Ammon's horn (tissue), 1 donor: ENCODE data around the gene CTNND2.
A peak's percentile ranks its signal among the peaks of the same experiment; 100 is the strongest.
"Not testable (repeated sequence)": the region's sequence is repeated elsewhere in the genome, so short reads cannot be mapped to it uniquely, and the experiment has no call there.

Experiments used
- DNase-seq: peaks from one replicate; pipeline ENCODE4 v3.0.0-alpha.2; 2016; ENCODE audit warnings: low spot score

CTNND2 gene

DNA sequence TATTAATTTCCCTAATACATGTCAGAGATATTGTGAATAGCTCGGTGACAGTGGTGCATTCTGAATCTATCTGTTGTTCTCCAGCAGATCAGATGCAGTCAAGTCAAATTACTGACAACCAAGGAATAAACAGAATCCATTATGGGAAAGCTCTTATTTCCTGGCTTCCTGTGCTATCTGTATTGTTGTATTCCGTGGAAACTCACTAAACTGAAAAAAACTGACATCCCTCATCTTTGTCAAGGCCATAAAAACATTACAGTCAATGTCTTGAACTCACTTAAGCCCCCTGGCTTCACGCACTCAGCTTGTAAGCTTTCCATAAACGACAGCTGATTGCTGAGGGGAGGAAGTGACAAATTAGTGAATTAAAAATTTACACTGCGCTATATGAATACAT lies 245.9 kb downstream of the CTNND2 start:
- no peak for DNase-seq

DNA sequence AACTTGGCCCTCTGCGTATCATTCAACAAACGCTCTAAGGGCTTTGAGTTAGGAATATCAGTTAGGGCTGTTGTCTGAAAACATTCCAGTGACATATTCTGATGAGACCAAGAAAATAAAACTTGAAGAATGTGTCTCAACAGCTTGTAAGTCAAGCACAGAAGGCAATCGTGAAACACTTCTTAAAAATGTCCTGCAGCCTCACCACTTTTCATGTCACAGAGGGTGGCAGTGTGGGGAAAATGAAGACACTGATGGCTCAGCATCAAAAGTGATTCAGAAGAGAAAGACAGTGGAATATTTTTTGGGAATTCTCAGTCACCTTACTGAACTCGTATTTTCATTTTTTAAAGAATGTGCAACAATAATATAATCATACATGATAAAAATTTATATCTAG lies 247.3 kb downstream of the CTNND2 start:
- DNase-seq = no peak

DNA sequence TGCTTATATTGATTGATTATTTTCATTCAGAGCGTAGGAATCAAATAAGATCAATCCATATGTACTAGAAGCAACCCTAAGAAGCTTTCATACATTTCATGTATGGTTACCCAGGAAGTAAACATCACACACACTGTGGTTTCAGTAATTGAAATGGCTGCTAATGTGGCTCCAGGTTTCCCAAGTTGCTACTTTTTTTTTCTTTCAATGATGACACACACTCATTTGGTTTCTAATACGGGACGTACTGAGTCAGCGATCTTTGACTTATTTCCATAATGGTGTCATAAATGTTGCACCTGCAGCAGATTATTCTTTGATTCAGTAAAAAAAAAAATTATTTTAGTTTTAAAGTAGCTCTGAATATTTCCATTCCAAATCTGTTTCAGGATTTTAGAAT lies 248.6 kb downstream of the CTNND2 start:
- DNase-seq = no peak

DNA sequence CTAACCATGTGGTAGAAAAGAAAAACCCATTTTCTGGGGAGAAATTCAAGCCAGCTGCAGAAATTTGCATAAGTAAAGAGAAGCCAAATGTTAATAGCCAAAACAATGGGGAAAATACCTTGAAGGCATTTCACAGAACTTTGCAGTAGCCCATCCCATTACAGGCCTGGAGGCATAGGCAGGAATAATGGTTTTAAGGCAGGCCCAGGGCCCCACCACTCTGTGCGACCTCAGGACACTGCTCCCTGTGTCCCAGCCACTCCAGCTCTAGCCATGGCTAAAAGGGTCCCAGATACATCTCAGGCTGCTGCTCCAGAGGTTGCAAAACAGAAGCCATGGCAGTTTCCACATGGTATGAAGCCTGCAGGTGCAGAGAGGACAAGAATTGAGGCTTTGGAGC lies 253.3 kb downstream of the CTNND2 start:
- no peak for DNase-seq

DNA sequence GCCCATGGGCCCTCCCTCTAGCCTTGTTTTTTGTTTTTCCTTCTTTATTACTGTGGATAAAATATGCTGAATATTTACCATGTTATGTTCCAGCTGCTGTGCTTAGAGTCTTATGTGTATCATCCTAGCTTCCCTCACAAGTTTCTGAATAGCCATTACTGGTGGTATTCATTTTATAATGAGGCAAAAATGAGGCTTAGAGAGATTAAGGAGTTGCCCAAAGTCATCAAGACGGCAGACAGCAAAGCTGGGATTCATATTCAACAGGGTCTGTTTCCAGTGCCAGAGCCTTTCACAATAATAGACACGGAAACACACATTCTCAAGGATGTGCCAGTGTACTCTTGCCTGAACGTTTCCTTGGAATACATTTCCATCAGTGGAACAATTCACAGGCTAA lies 258.1 kb downstream of the CTNND2 start:
- no peak for DNase-seq

DNA sequence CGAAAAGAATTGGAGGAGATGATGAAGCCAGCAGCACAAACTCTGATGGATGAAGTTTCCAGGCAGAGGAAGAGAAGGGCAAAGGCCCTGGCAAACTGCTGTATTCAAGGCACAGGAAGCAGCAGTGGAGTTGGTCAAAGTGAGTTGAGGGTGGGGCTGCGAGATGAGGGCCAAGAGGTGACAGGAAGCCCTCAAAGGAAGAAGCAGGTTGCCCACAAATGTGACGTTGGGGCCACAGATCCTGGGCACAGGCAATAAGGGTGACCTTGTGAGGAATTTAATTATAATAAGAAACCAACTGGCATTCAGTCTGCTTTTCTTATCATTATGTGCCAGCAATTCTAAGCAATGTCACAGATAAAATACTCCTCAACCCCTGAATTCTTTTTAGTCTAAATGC lies 261.8 kb downstream of the CTNND2 start:
- DNase-seq = no peak

DNA sequence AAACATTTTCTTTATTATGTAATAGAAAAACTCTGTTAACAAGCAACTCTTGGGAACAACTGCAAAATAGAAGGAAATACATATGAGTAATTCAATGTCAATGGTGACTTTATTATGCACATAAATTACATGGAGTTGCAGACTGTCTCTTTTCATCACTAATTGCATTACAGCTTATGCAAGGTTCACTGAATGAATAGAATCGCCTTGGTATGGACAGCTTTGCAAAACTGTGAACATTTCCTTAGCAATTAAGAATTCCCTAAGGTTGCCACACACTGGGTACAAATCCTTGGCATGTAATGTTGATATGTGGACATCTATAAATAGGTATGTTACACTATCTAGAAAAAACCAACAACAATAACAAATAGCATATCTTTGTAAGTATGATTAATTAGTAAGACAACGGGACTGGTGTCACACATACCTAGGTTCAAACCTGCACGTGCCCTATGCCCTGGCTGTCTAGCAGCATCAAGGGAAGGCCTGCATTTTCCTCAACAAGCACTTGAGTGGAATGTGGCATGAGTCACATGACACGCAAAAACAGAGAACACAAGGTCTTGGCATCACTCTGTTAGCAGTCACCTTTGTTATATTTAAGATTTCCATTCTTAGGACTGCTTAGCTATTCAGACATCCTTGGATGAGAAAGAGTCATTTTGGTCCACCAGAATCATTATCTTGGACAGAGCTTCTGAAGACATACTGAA lies 263.9 kb downstream of the CTNND2 start:
- DNase-seq = no peak

DNA sequence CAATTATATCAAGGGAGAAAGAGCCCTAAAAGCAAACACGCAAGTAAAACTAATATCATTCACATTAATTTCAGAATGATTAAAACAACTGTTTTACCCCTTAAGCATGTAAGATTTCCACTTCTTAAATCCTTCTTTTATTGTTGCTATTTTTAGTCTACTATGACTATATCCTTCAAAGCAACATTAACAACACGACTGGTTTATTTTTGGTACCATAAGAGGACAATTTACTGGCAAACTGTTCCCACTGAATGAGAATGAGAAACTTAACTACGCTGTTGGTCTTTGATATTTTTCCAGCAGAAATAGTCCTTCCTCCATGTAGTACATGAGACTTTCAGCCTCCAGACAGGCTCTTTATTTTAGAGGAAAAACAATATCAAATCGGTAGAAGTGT lies 281.5 kb downstream of the CTNND2 start:
- no peak for DNase-seq

DNA sequence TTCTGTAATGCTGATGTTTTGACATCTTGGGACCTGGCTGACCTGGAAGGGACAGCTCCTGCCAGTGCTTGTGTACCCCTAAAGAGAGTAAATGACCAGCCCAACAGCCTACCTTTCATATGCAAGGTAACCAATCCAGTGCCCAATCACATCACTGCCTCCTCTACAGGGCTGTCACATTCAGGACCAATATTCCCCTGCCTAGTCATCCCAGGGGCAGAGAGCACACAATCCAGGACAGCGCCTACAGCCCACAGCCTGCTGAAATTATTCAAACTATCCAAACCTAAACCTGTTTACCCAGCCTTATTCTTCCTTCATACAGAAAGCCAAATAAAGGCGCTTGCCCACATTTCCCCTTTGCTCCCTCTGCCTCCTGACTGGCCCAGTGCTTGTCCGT lies 284.1 kb downstream of the CTNND2 start:
- no peak for DNase-seq

DNA sequence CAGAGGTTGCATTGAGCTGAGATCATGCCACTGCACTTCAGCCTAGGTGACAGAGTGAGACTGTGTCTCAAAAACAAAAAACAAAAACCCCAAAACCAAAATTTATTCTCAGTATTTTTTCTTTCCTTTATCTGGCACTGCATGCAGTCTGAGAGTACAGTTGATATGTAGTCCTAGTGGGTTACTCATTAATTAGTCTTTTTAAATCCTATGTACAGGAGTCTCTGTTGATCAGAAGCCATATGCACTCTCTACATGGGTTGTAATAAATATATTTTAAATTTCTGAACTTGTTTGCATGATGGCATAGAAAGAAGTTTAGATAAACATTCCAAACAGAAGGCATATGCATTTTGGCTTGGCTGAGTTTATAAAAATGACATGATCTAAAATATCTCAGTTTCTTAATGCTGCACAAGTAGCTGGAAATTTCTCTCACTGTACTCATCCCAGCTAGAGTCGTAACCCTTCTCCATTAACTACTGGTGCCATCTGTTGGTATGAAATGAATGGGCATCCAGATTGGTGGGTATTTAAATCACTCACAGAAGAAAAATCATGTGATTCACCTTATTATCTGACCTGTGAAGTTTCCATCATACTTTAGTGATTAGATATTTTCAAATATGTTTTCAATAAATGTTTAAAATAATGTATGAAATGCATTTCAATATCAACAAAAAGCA lies 284.8 kb downstream of the CTNND2 start:
- peak; percentile 79 for DNase-seq

DNA sequence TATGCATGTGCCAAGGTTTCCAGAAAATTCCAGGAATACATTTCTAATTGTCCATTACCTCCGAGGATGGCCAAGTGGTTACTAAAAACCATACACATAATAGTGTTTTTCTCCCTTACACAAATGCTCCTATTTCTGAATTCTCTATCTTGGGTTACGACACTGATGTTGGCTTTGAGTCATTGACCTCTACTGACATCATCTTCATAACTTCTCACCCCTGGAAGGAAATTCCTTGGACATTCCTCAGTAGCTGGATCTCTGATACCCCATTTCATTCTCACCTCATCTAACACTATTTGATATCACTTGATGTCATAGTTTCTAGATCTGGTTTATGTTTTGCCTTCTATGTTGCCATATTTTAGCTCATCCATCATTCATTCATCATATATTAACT lies 287.2 kb downstream of the CTNND2 start:
- no peak for DNase-seq

DNA sequence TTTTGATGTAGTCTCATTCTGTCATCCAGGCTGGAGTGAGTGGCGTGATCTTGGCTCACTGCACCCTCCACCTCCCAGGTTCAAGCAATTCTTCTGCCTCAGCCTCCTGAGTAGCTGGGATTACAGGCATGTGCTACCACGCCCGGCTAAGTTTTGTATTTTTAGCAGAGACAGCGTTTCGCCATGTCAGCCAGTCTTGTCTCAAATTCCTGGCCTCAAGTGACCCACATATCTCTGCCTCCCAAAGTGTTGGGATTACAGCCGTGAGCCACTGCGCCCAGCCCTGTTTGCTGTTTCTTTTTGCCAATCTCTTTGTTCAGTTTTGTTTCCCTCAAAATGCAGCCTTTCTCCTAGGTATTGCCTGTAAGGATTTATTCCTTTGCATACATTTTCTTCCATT lies 287.6 kb downstream of the CTNND2 start:
- DNase-seq = not testable (repeated sequence)

DNA sequence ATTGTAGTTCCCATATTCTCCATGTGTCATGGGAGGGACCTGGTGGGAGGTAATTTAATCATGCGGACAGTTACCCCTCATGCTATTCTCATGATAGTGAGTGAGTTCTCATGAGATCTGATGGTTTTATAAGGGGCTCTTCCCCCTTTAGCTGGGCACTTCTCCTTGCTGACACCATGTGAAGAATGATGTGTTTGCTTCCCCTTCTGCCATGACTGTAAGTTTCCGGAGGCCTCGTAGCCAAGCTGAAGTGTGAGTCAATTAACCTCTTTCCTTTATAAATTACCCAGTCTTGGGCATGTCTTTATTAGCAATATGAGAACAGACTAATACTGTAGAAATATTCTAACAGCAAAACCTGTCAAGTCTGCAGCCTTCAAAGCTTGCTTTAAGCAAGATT lies 293.2 kb downstream of the CTNND2 start:
- DNase-seq = no peak

DNA sequence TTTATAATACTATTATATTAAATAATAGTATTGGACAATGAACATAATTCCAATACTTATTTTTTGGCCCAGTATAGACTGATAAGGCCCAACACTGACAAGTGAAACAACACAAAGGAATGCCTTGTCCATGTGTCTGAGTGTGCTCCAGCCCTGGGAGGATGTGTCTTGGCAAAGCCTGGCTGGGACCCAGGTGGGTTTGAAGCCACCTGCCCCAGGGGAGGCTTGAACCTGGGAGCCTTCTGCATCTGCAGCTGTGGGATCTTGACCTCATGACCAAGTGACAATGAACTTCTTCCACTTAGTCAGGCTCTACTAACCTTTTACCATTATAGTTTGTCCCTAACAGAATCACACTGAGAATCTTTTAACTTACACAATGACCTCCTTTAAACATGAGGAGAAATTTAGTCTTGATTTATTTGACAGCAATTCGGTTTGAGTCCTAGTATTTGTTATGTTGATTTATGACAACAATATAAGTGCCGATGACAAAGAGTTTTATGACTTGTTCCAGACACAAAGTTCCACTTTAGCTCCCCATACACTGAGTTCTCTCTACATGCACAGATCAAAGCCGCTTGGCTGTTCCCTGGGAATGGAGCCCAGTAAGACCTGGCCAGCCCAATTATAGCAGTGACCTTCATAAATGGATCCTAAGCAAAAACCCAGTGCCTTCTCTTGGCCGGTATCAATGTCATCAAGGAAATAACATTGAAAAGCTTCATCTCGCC lies 294.5 kb downstream of the CTNND2 start:
- DNase-seq = no peak

DNA sequence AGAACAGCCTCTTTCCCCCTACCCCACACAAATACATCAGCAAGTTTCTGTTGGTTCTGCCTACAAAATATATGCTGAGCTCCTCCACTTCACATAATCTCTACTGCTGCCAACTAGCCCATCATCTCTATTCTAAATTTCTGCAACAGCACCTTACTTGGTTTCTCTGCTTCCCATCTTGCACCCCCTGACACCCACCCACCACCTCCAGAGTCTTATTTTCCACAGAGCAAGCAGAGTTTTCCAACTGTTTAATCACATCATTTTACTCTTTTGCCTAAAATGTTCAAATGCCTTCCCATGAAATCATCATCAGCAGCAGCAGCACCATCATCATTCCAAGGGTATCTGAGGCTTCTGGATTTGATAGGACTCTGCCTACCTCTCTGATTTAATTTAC lies 295.7 kb downstream of the CTNND2 start:
- DNase-seq = no peak

DNA sequence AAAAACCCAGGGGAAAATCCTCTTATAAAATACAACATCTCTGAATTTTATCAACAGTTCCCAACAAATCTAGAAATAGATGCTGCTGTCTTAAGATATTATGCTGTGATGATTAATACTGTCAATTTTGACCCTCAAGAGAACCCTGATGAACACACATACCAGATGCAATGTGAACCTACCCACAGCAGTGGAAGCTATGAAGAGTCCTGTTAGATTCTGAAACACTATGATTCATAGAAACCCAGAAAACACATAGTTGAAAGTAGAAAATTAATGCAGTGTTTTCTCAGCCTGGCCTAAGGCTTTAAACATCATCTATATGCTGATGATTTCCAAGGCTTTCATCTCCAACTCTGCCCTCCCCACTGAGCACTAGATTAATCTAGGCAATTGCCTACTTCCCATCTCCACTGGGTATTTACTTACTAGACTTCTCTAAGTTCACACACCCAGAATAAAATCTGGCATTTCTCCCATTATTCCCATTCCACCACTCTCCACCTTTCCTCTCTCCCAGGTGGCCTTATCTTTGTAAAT lies 296.2 kb downstream of the CTNND2 start:
- DNase-seq = no peak

DNA sequence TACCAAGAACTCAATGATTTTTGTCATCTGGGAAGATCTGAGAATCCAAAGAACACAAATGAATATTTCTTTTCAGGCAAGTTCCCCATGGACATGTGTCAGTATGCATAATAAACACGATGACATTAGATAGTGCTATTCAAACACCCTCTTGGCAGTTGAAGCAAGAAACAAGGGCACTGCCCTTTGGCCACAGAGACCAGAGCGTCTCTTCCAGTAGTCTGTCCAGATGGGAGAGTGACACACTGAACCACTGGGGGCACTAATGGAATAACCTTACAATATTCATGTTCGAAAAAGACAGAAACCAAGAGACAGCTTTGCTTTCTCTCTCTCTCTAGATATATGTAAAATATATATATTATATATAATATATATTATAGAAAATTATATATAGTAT lies 301.9 kb downstream of the CTNND2 start:
- DNase-seq = peak; percentile 86

DNA sequence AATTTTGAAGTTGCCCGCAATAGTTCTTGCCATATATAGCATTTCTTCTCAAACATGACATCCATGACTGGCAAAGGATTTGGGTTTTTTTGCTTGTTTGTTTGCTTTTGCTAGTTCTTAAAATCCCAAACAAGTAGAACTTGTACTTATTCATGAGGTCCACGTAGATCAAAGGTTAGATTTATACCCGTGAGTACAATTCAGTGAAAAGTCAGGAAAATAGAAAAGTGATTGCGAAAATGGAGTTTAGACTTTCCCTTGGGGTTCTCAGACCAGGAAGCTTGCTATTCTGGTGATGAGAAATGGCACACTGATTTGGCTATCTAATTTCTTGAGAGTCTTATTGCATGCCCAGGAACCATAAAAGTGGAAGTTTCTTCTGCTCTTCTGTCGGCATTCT lies 304.7 kb downstream of the CTNND2 start:
- no peak for DNase-seq

DNA sequence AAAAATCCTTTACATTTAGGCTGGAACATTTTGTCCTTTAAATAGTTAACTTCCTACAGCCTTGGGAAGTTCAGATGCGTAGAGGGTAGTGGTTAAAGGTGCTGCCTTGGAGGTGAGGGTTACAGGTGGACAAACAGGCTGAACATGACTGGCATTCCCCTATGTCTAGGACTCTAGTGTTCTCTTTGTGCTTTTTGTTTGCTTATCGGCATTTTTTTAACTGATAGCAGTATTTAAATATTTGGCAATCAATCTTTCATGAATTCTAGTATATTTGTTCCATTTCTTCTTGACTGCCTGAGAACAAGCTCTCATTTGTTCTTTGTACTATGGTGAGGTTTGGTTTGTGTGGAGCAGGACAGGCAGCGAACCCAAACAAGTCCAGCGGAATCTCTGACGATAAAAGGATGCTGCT lies 307.6 kb downstream of the CTNND2 start:
- peak; percentile 56 for DNase-seq

DNA sequence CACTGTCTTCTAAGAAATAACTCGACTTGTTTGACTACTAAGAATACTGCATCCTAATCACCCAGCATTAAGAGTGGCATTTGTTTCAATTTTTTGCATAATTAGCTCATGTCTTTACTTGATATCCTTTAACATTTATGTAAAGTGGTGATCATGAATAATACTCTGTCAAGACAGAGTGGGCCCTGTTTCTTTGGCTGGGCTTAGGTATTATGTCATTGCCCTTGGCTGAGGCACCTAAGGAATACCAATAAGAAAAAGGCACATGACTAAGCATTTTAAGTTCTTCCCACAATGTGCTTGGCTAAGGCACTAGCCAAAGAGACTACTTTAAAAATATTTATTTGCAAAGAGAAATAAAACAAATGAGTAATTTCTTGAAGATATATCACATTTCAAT lies 308.1 kb downstream of the CTNND2 start:
- peak; percentile 63 for DNase-seq

DNA sequence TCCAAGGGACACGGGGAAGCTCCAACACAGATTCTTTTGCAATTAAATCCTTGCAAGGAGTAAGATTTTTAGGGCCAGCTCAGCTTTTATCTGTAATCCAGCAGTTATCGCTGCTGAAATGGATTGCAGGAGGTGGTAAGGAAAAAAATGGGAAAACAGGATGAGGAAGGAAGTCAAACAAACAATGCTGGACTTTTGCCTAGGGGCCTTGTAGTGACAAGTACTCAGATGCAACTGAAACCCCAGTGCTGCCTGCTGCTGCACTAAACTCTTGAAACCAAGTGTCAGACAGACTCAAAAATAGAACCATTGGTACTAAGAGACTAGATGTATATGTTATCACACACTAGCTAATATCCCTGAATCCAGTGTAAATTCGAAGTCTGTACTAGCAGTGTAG lies 309.2 kb downstream of the CTNND2 start:
- peak; percentile 79 for DNase-seq

DNA sequence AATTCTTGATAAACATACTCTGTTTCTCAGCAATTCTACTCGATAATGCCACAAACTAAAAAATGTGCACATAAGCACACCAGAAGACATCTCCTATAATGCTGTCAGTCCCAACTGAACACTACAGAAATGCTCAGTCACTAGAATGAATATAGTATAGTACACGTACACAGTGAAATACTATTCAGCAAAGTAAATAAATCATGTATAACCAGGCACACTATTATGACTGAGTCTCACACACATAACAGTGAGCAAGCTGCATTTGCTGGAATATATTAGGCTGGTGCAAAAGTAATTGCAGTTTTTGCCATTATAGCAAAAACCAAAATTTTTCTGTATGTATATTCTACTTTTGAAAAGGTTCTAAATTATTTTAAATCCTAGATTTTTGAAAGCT lies 310.2 kb downstream of the CTNND2 start:
- no peak for DNase-seq

DNA sequence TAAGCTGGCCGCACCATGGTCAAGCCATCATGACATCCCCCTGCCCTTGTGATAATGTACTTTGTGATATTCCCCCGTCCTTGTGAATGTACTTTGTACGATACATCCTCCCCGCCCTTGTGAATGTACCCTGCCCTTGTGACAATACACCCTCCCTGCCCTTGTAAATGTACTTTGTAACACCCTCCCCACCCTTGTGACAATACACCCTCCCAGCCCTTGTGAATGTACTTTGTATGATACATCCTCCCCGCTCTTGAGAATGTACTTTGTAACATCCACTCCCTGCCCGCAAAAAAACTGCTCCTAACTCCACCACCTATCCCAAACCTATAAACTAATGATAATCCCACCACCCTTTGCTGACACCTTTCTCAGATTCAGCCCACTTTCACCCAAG lies 313.8 kb downstream of the CTNND2 start:
- DNase-seq = no peak
